ENCODE results near the gene KIF2C. TPM values are rescaled to one million over a fixed set of nuclear protein-coding genes. Genes with fewer than 3 reads are reported as not detected.

The KIF2C gene
- total and polyA plus RNA-seq, 2 of the 4 experiments (the other 2 are of a cell fraction) = 31.6 to 45.0 TPM

DNA sequence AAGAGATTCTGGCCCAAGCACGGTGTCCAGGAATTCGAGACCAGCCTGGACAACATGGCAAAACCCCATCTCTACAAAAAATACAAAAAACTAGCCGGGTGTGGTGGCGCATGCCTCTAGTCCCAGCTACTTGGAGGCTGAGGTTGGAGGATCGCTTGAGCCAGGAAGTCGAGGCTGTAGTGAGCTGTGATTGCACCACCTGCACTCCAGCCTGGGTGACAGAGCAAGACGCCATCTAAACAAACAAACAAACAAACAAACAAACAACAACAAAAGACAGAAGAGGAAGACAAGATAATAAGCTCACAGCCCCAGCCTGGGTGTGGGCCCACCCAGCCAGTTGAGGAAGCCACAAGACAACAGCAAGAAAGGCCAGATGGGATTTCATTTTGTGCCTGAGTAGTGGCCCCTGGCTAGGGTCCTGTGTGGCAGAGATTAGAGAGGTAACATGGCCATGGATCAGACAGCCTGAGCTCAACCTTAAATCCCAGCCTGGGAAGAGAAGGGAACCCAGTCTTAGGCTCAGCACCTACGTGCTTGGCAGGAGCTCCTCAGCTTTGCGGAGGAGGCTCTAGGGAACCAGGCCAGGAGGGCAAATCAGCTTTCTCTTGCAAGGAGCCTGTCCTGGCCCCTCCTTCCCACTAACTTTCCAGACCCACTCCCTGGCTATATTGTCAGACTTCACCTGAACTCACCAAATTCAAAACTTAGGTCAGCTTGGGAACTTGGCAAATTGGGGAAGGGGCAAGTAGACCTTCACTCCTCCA lies 53.3 kb downstream of the KIF2C start:
- Histone ChIP-seq H3K4ac (ENCODE audit: low read depth, low read length) (no peak overlapping the region), H3K56ac (ENCODE audit: extremely low read depth, insufficient read depth, low read length) (no peak overlapping the region), H3K23ac (ENCODE audit: low read depth, low read length) (no peak overlapping the region), H2AK9ac (replicated peaks; ENCODE audit: low read depth, low read length, poor library complexity) (peak overlapping the region; percentile 13), H3K14ac (replicated peaks; ENCODE audit: low read depth, low read length) (no peak overlapping the region), H2AK5ac (ENCODE audit: low read depth, low read length) (no peak overlapping the region), H3K36me3 (ENCODE audit: control insufficient read depth, insufficient read depth, low read length) (no peaks in the 10 kb centered on the region), H4K8ac (ENCODE audit: low read depth in 2 of 2, low read length in 2 of 2) (no peak overlapping the region), H3K18ac (ENCODE audit: low read depth, low read length) (no peak overlapping the region), H2BK120ac (ENCODE audit: low read depth, low read length) (no peak overlapping the region), H4K5ac (ENCODE audit: low read depth, low read length) (no peak overlapping the region), H4K20me1 (ENCODE audit: insufficient read depth, low read length) (no peaks in the 10 kb centered on the region), H3K4me2 (ENCODE audit: low read depth, low read length) (no peak overlapping the region), H3K79me1 (ENCODE audit: low read depth in 1 of 2, low read length in 2 of 2) (no peaks in the 10 kb centered on the region), H2BK20ac (ENCODE audit: low read depth, low read length) (no peak overlapping the region), H3K9me3 (ENCODE audit: control insufficient read depth, insufficient read depth, low read length) (no peaks in the 10 kb centered on the region), H4K91ac (ENCODE audit: insufficient read depth, low read depth, low read length) (no peak overlapping the region), H2BK15ac (ENCODE audit: low read depth, low read length) (no peak overlapping the region), H3K9ac (ENCODE audit: low read depth, low read length) (no peak overlapping the region), H3K27me3 (ENCODE audit: control insufficient read depth, insufficient read depth, low read length) (peaks cover 2% of the 10 kb centered on the region; the same call in 1 of the 2 replicates), H3K9me1 (ENCODE audit: insufficient read depth, low read length) (no peaks in the 10 kb centered on the region), H3K4me1 (ENCODE audit: control insufficient read depth, insufficient read depth, low read length) (no peaks in the 10 kb centered on the region), H2BK5ac (ENCODE audit: low read depth, low read length, poor library complexity, severe bottlenecking) (no peak overlapping the region), H3K4me3 (ENCODE audit: insufficient read depth, low read depth, low read length) (no peak overlapping the region), H3K27ac (ENCODE audit: insufficient read depth, low read length) (no peak overlapping the region), H2AFZ (replicated peaks; ENCODE audit: low read length, poor library complexity) (peak overlapping the region; percentile 5)
- dilution Hi-C loops (cut with HindIII; ENCODE audit: low sequenced_read_pairs, unreplicated experiment) (no loop called here), in situ Hi-C loops (cut with MboI; ENCODE audit: low sequenced_read_pairs) (no loop called here), intact Hi-C loops (cut with micrococcal nuclease) (loop anchor here (2.0 to 5.0 kb wide), 2 partner anchors 194 to 219 kb away; partner anchors contain the start of genes EIF2B3, HECTD3 and UROD)
- ATAC-seq (ENCODE audit: low read depth) (no peak), DNase-seq (no peak)
- no TSS peak for BruUV-seq (replicated peaks)
- WGBS, 2 experiments (ENCODE audit: extremely low coverage in 2 of 2, insufficient read length in 1 of 2) = no CpG with 5 or more reads among the region's 9 CpGs
- ChIA-PET CTCF (interaction anchor here (0.7 to 2.0 kb wide), 8 partner anchors 12 to 222 kb away, joined by 3 to 7 read pairs (median 4); partner anchors contain the start of genes HECTD3 and UROD), POLR2A (ENCODE audit: unreplicated experiment) (no interaction called here)
- TF ChIP-seq, protein P1, sequence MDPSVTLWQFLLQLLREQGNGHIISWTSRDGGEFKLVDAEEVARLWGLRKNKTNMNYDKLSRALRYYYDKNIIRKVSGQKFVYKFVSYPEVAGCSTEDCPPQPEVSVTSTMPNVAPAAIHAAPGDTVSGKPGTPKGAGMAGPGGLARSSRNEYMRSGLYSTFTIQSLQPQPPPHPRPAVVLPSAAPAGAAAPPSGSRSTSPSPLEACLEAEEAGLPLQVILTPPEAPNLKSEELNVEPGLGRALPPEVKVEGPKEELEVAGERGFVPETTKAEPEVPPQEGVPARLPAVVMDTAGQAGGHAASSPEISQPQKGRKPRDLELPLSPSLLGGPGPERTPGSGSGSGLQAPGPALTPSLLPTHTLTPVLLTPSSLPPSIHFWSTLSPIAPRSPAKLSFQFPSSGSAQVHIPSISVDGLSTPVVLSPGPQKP (IDR thresholded peaks at IDR 0.05; ENCODE audit: borderline replicate concordance, low read depth, low read length) = no peak
- TF ChIP-seq SMC3 (IDR thresholded peaks at IDR 0.05; ENCODE audit: low read depth, low read length) = no peak
- no peak for TF ChIP-seq POLR2A (IDR thresholded peaks at IDR 0.05; ENCODE audit: low read depth, low read length)
- no peak for TF ChIP-seq RAD21 (IDR thresholded peaks at IDR 0.05; ENCODE audit: low read length)
- TF ChIP-seq FOS (IDR thresholded peaks at IDR 0.05; ENCODE audit: low read depth, low read length) = no peak
- TF ChIP-seq MAFK (IDR thresholded peaks at IDR 0.05; ENCODE audit: low read depth, low read length) = no peak
- TF ChIP-seq, protein P2, sequence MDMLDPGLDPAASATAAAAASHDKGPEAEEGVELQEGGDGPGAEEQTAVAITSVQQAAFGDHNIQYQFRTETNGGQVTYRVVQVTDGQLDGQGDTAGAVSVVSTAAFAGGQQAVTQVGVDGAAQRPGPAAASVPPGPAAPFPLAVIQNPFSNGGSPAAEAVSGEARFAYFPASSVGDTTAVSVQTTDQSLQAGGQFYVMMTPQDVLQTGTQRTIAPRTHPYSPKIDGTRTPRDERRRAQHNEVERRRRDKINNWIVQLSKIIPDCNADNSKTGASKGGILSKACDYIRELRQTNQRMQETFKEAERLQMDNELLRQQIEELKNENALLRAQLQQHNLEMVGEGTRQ (IDR thresholded peaks at IDR 0.05; ENCODE audit: low read depth, low read length) = no peak
- no peak for TF ChIP-seq NFE2L2 (IDR thresholded peaks at IDR 0.05; ENCODE audit: low read depth, low read length)

Data from IMR-90 (cell line).